HCT116 (cell line): ENCODE results near the gene IRX3. TPM values are rescaled to one million over a fixed set of nuclear protein-coding genes. Genes with fewer than 3 reads are reported as not detected.

Experiments used
- ATAC-seq: fragments of 200-7000 bp; cut with Tn5 transposase; 2 replicates; pipeline ENCODE4 v1.9.1; 2020; ENCODE audit warnings: mild to moderate bottlenecking, moderate library complexity
- BruUV-seq: library from RNA; stranded (reverse); fragments of 400-500 nt; replicated peaks from 2 replicates; lab custom pipeline; 2021; lab: Mats Ljungman, UMichigan
- CTCF ChIA-PET: fragments of 300-600 bp; sonication (Branson Sonifier 250); formaldehyde crosslinking; loops from one replicate; lab custom pipeline; 2021; ENCODE audit warnings: antibody characterized with exemption; lab: Charles Lee
- POLR2A ChIA-PET: fragments of 300-600, 350-600 bp; sonication (Branson Sonifier 250); formaldehyde crosslinking; loops from one replicate; lab custom pipeline; 2021; ENCODE audit warnings: antibody characterized with exemption; lab: Charles Lee
- RAD21 ChIA-PET, 2 experiments: fragments of 300-600 bp; sonication (Branson Sonifier 250); formaldehyde crosslinking; loops; one replicate each; lab custom pipeline; 2023; ENCODE audit warnings: low total read pairs in 2 of 2; ENCODE audit not compliant: uncharacterized antibody in 2 of 2, unreplicated experiment in 2 of 2, low non-redundant PET in 1 of 2; lab: Charles Lee
- DNase-seq: peaks from one replicate; pipeline ENCODE4 v3.0.0-alpha.2; 2010; ENCODE audit warnings: low read depth, low spot score
- H2AFZ ChIP-seq: fragments of 200-600 bp; shearing (Covaris generic), sonication (generic); 2 replicates; pipeline ENCODE4 v1.6.1; 2017; ENCODE audit warnings: low read depth, mixed run types, mixed read lengths, antibody characterized with exemption, low read length; ENCODE audit not compliant: poor library complexity, severe bottlenecking
- H3K27ac ChIP-seq: 2 replicates; pipeline ENCODE4 v1.5.1; 2012; ENCODE audit warnings: low read depth, low read length
- H3K27me3 ChIP-seq: fragments of 200-600 bp; sonication (generic); 2 replicates; pipeline ENCODE4 v1.6.1; 2016; ENCODE audit warnings: mixed run types, low read length, mixed read lengths; ENCODE audit not compliant: insufficient read depth
- H3K36me3 ChIP-seq, 2 experiments: fragments of 200-500 bp in 1 of 2; fragments of 200-600 bp in 1 of 2; sonication (Bioruptor generic) in 1 of 2; sonication (generic) in 1 of 2; 2 replicates each; pipeline versions ENCODE4 v1.5.1 to v1.6.1; 2014 to 2016; ENCODE audit warnings: low read length in 2 of 2, inconsistent platforms in 1 of 2, mixed read lengths in 1 of 2, mixed run types in 1 of 2; ENCODE audit not compliant: insufficient read depth in 2 of 2, control insufficient read depth in 1 of 2
- H3K4me1 ChIP-seq, 2 experiments: fragments of 200-600 bp in 1 of 2; sonication (generic) in 1 of 2; 2 replicates each; pipeline versions ENCODE4 v1.5.1 to v1.6.1; 2012 to 2017; ENCODE audit warnings: low read length in 2 of 2, inconsistent platforms in 1 of 2, mild to moderate bottlenecking in 1 of 2, mixed read lengths in 1 of 2, mixed run types in 1 of 2, moderate library complexity in 1 of 2; ENCODE audit not compliant: insufficient read depth in 2 of 2, control insufficient read depth in 1 of 2
- H3K4me2 ChIP-seq: fragments of 200-600 bp; sonication (generic); 2 replicates; pipeline ENCODE4 v1.6.1; 2017; ENCODE audit warnings: mixed run types, low read length, mixed read lengths
- H3K4me3 ChIP-seq, 2 experiments: fragments of 200-600 bp in 1 of 2; sonication (generic) in 1 of 2; replicated peaks in 1 of 2; 2 replicates each; pipeline ENCODE4 v1.5.1; 2011 to 2016; ENCODE audit warnings: low read length in 2 of 2, control low read depth in 1 of 2, low read depth in 1 of 2, mild to moderate bottlenecking in 1 of 2, mixed read lengths in 1 of 2, mixed run types in 1 of 2
- H3K79me2 ChIP-seq: fragments of 200-600 bp; sonication (generic); 2 replicates; pipeline ENCODE4 v1.6.1; 2017; ENCODE audit warnings: mild to moderate bottlenecking, mixed run types, low read length, moderate library complexity, mixed read lengths; ENCODE audit not compliant: insufficient read depth
- H3K9ac ChIP-seq: fragments of 200-600 bp; sonication (generic); 2 replicates; pipeline ENCODE4 v1.6.1; 2016; ENCODE audit warnings: low read length, mixed read lengths
- H3K9me2 ChIP-seq: fragments of 200-600 bp; sonication (generic), shearing (Covaris generic); 2 replicates; pipeline ENCODE4 v1.6.1; 2017; ENCODE audit warnings: mixed run types, mild to moderate bottlenecking, moderate library complexity; ENCODE audit not compliant: insufficient read depth
- H3K9me3 ChIP-seq, 2 experiments: fragments of 200-500 bp in 1 of 2; fragments of 200-600 bp in 1 of 2; sonication (Bioruptor generic) in 1 of 2; sonication (generic) in 1 of 2; 2 replicates each; pipeline ENCODE4 v1.6.1; 2014 to 2017; ENCODE audit warnings: low read length in 2 of 2, mixed read lengths in 2 of 2, inconsistent platforms in 1 of 2, low read depth in 1 of 2, mild to moderate bottlenecking in 1 of 2, mixed run types in 1 of 2, moderate library complexity in 1 of 2; ENCODE audit not compliant: control insufficient read depth in 1 of 2, insufficient read depth in 1 of 2
- H4K20me1 ChIP-seq: fragments of 200-600 bp; sonication (generic), shearing (Covaris generic); 2 replicates; pipeline ENCODE4 v1.6.1; 2017; ENCODE audit warnings: mixed run types, mild to moderate bottlenecking, moderate library complexity; ENCODE audit not compliant: insufficient read depth
- ATF3 ChIP-seq: IDR thresholded peaks from 2 replicates; pipeline ENCODE4 v1.6.1; 2012
- CBX3 ChIP-seq: IDR thresholded peaks from 2 replicates; pipeline ENCODE4 v1.6.1; 2012; ENCODE audit warnings: low read depth
- CEBPB ChIP-seq: IDR thresholded peaks from 2 replicates; pipeline ENCODE4 v1.6.1; 2012; ENCODE audit warnings: low read depth
- ELF1 ChIP-seq: IDR thresholded peaks from 2 replicates; pipeline ENCODE4 v1.6.1; 2012; ENCODE audit warnings: low read depth, borderline replicate concordance
- EZH2 ChIP-seq: fragments of 200-600 bp; sonication (generic); IDR thresholded peaks from 2 replicates; pipeline ENCODE4 v1.6.1; 2017; ENCODE audit warnings: antibody characterized with exemption, mixed run types
- EZH2phosphoT487 ChIP-seq: fragments of 200-600 bp; IDR thresholded peaks from 2 replicates; pipeline ENCODE4 v1.6.1; 2018; ENCODE audit warnings: antibody characterized with exemption, borderline replicate concordance
- FOSL1 ChIP-seq: IDR thresholded peaks from 2 replicates; pipeline ENCODE4 v1.6.1; 2012; ENCODE audit warnings: low read depth
- POLR2AphosphoS5 ChIP-seq: IDR thresholded peaks from 2 replicates; pipeline ENCODE4 v1.6.1; 2011; ENCODE audit warnings: mild to moderate bottlenecking, low read depth, low read length, moderate library complexity
- RAD21 ChIP-seq: IDR thresholded peaks from 2 replicates; pipeline ENCODE4 v1.6.1; 2012; ENCODE audit warnings: low read depth, mild to moderate bottlenecking
- SP1 ChIP-seq: IDR thresholded peaks from 2 replicates; pipeline ENCODE4 v1.6.1; 2012; ENCODE audit warnings: low read depth
- SRF ChIP-seq: IDR thresholded peaks from 2 replicates; pipeline ENCODE4 v1.6.1; 2012; ENCODE audit warnings: low read depth
- TCF7L2 ChIP-seq: IDR thresholded peaks from 2 replicates; pipeline ENCODE4 v1.7.0; 2011; ENCODE audit warnings: borderline replicate concordance, inconsistent platforms; ENCODE audit not compliant: insufficient read depth, insufficient read length; ENCODE audit errors: extremely low read depth
- YY1 ChIP-seq: IDR thresholded peaks from 2 replicates; pipeline ENCODE4 v1.6.1; 2011; ENCODE audit warnings: low read length, low read depth, moderate library complexity, mild to moderate bottlenecking; ENCODE audit not compliant: insufficient replicate concordance; ENCODE audit errors: extremely low read depth
- intact Hi-C: fragments of 100-400 bp; cut with micrococcal nuclease; formaldehyde crosslinking; loops from 2 replicates; pipeline ENCODE4 v1.10.0; 2022
- total RNA-seq: library from RNA; stranded (reverse); gene quantifications from one replicate; pipeline ENCODE4 v1.2.1, GENCODE V29; 2021; ENCODE audit not compliant: unreplicated experiment
- TF ChIP-seq, protein P1 (sequence below): IDR thresholded peaks from 2 replicates; pipeline ENCODE4 v1.6.1; 2012; ENCODE audit warnings: low read depth

The IRX3 gene
- total RNA-seq, 1 experiment from 2014 or later: 2.0 TPM

- Histone ChIP-seq H3K27me3 (no peaks in the 10 kb centered on the region), H3K27ac (no peak overlapping the region), H4K20me1 (no peaks in the 10 kb centered on the region), H3K9me3 (no peaks in the 10 kb centered on the region), H3K79me2 (no peaks in the 10 kb centered on the region), H3K4me2 (no peak overlapping the region), H3K9me2 (no peaks in the 10 kb centered on the region), H3K4me3 (no peak overlapping the region), H3K36me3 (no peaks in the 10 kb centered on the region), H3K4me1 (peaks cover 7 to 30% of the 10 kb centered on the region in 2 experiments), H2AFZ (no peak overlapping the region), H3K9ac (no peak overlapping the region)
- no peak for TF ChIP-seq ELF1
- no peak for TF ChIP-seq EZH2
- TF ChIP-seq SP1: no peak
- no peak for TF ChIP-seq EZH2phosphoT487
- no peak for TF ChIP-seq SRF
- TF ChIP-seq ATF3: no peak
- TF ChIP-seq, protein P1, sequence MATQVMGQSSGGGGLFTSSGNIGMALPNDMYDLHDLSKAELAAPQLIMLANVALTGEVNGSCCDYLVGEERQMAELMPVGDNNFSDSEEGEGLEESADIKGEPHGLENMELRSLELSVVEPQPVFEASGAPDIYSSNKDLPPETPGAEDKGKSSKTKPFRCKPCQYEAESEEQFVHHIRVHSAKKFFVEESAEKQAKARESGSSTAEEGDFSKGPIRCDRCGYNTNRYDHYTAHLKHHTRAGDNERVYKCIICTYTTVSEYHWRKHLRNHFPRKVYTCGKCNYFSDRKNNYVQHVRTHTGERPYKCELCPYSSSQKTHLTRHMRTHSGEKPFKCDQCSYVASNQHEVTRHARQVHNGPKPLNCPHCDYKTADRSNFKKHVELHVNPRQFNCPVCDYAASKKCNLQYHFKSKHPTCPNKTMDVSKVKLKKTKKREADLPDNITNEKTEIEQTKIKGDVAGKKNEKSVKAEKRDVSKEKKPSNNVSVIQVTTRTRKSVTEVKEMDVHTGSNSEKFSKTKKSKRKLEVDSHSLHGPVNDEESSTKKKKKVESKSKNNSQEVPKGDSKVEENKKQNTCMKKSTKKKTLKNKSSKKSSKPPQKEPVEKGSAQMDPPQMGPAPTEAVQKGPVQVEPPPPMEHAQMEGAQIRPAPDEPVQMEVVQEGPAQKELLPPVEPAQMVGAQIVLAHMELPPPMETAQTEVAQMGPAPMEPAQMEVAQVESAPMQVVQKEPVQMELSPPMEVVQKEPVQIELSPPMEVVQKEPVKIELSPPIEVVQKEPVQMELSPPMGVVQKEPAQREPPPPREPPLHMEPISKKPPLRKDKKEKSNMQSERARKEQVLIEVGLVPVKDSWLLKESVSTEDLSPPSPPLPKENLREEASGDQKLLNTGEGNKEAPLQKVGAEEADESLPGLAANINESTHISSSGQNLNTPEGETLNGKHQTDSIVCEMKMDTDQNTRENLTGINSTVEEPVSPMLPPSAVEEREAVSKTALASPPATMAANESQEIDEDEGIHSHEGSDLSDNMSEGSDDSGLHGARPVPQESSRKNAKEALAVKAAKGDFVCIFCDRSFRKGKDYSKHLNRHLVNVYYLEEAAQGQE: no peak
- no peak for TF ChIP-seq POLR2AphosphoS5
- TF ChIP-seq YY1: no peak
- no peak for TF ChIP-seq TCF7L2
- TF ChIP-seq CEBPB: no peak
- no peak for TF ChIP-seq FOSL1
- TF ChIP-seq RAD21: no peak
- no peak for TF ChIP-seq CBX3
- ATAC-seq (no peak), DNase-seq (no peak)
- ChIA-PET POLR2A (no interaction called here), RAD21 (no interaction called here), CTCF (no interaction called here)
- BruUV-seq: no TSS peak
- intact Hi-C loops: loop anchor here (5.0 to 10.0 kb wide), 6 partner anchors 390 to 972 kb away; no protein-coding TSS in a partner anchor
Measured at GRCh38 chr16:54284931-54285413, 1.6 kb downstream of the IRX3 start.
